ENCODE data around the gene RALGAPA1.

RALGAPA1 gene

GRCh38 chr14:35808076-35808637 lies 938 bp downstream of the RALGAPA1 start:
- no peak for TF ChIP-seq REST (IDR thresholded peaks at IDR 0.05; ENCODE audit: insufficient read depth in 1 of 2, low read depth in 2 of 2, low read length in 2 of 2)
- TF ChIP-seq POLR2AphosphoS5 (IDR thresholded peaks at IDR 0.05; ENCODE audit: low read depth, low read length), result no peak
- TF ChIP-seq TAF1 (IDR thresholded peaks at IDR 0.05; ENCODE audit: borderline replicate concordance, insufficient read depth, low read length), result no peak
- TF ChIP-seq SIN3A (IDR thresholded peaks at IDR 0.05; ENCODE audit: borderline replicate concordance, insufficient read depth, low read length), result no peak
- no peak for TF ChIP-seq FOXP2 (optimal IDR thresholded peaks at IDR 0.05; ENCODE audit: borderline replicate concordance, extremely low read depth, extremely low read length, insufficient read depth)

- TF ChIP-seq POLR2AphosphoS5 (IDR thresholded peaks at IDR 0.05; ENCODE audit: low read depth, low read length), result no peak
- no peak for TF ChIP-seq SIN3A (IDR thresholded peaks at IDR 0.05; ENCODE audit: borderline replicate concordance, insufficient read depth, low read length)
- TF ChIP-seq REST (IDR thresholded peaks at IDR 0.05; ENCODE audit: insufficient read depth in 1 of 2, low read depth in 2 of 2, low read length in 2 of 2), result no peak
- TF ChIP-seq FOXP2 (optimal IDR thresholded peaks at IDR 0.05; ENCODE audit: borderline replicate concordance, extremely low read depth, extremely low read length, insufficient read depth), result no peak
- TF ChIP-seq TAF1 (IDR thresholded peaks at IDR 0.05; ENCODE audit: borderline replicate concordance, insufficient read depth, low read length), result no peak
Observed at GRCh38 chr14:35807131-35807961, 1.7 kb downstream of the RALGAPA1 start.

- TF ChIP-seq POLR2AphosphoS5 (IDR thresholded peaks at IDR 0.05; ENCODE audit: low read depth, low read length), result no peak
- TF ChIP-seq FOXP2 (optimal IDR thresholded peaks at IDR 0.05; ENCODE audit: borderline replicate concordance, extremely low read depth, extremely low read length, insufficient read depth), result no peak
- TF ChIP-seq SIN3A (IDR thresholded peaks at IDR 0.05; ENCODE audit: borderline replicate concordance, insufficient read depth, low read length), result no peak
- no peak for TF ChIP-seq TAF1 (IDR thresholded peaks at IDR 0.05; ENCODE audit: borderline replicate concordance, insufficient read depth, low read length)
- no peak for TF ChIP-seq REST (IDR thresholded peaks at IDR 0.05; ENCODE audit: insufficient read depth in 1 of 2, low read depth in 2 of 2, low read length in 2 of 2)
Observed at GRCh38 chr14:35806006-35806907, 2.8 kb downstream of the RALGAPA1 start.

GRCh38 chr14:35797796-35798195 lies 11.3 kb downstream of the RALGAPA1 start:
- no peak for TF ChIP-seq POLR2AphosphoS5 (IDR thresholded peaks at IDR 0.05; ENCODE audit: low read depth, low read length)
- no peak for TF ChIP-seq REST (IDR thresholded peaks at IDR 0.05; ENCODE audit: insufficient read depth in 1 of 2, low read depth in 2 of 2, low read length in 2 of 2)
- no peak for TF ChIP-seq SIN3A (IDR thresholded peaks at IDR 0.05; ENCODE audit: borderline replicate concordance, insufficient read depth, low read length)
- TF ChIP-seq FOXP2 (optimal IDR thresholded peaks at IDR 0.05; ENCODE audit: borderline replicate concordance, extremely low read depth, extremely low read length, insufficient read depth), result no peak
- TF ChIP-seq TAF1 (IDR thresholded peaks at IDR 0.05; ENCODE audit: borderline replicate concordance, insufficient read depth, low read length), result no peak

Data from PFSK-1 (cell line).